ENCODE results near the gene MYCBPAP.

Gene MYCBPAP

DNA sequence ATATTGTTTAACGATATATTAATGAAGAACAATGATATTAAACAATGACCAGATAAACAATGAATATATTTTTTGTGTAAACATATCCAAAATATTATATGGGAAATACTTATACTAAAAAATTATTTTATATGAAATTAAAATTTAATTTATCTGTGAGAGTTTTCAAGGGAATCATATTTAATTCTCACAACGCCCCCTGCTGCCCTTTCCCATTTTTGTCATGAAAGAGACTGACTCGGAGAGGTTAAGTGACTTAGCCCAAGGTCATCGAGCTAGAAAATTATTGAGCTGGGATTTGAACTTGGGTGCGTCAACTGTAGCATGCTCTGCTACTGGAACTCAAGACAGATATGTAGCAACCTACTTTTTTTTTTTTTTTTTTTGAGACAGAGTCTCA, 7.2 kb upstream of the MYCBPAP start:
- no peak overlapping the region for H3K4me3 ChIP-seq (ENCODE audit: low read length)
- no peaks in the 10 kb centered on the region for H3K27me3 ChIP-seq (ENCODE audit: control insufficient read depth, insufficient read depth, low read length)
- no peaks in the 10 kb centered on the region for H3K36me3 ChIP-seq (ENCODE audit: control insufficient read depth, insufficient read depth, low read length)
- no peak overlapping the region for H3K27ac ChIP-seq (ENCODE audit: low read depth, low read length)
- H3K9ac ChIP-seq (ENCODE audit: low read length) = no peak overlapping the region
- H3K4me1 ChIP-seq (ENCODE audit: control insufficient read depth, insufficient read depth, low read length) = no peaks in the 10 kb centered on the region

DNA sequence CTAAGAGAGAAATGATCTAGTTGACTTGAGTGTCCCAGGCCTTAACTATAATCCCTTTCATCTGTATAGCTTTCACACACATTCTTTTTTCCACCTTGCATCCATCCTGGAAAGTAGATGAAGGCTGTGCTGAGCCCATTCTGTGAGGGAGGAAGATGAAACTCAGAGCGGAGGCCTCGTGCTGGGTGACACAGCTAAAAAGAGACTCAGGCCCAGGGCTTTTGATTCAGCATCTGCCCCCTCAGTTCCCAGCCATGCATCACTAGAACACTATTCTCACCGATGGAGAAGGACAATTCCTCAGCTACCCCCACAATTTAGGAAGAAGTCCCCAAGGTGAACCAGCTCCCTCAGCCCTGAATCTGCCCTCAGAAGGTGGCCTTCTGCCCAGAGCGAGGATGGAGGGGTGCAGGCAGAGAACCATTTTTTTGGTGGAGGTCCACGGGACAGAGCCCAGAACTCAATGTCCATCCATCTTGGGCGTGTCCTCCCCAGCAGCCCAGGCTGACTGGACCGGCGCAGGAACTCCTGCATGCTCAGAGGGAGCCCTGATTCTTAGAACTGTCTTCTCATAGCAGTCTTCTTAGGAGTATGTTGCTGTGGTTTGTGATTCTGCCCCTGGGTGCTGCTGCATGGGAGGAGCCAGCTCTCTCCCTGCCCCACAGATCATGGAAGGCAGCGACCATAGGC, 5.8 kb upstream of the MYCBPAP start:
- Histone ChIP-seq H3K36me3 (ENCODE audit: control insufficient read depth, insufficient read depth, low read length) (no peaks in the 10 kb centered on the region), H3K4me1 (ENCODE audit: control insufficient read depth, insufficient read depth, low read length) (no peaks in the 10 kb centered on the region), H3K4me3 (ENCODE audit: low read length) (no peak overlapping the region), H3K27me3 (ENCODE audit: control insufficient read depth, insufficient read depth, low read length) (no peaks in the 10 kb centered on the region), H3K9ac (ENCODE audit: low read length) (no peak overlapping the region), H3K27ac (ENCODE audit: low read depth, low read length) (no peak overlapping the region)

DNA sequence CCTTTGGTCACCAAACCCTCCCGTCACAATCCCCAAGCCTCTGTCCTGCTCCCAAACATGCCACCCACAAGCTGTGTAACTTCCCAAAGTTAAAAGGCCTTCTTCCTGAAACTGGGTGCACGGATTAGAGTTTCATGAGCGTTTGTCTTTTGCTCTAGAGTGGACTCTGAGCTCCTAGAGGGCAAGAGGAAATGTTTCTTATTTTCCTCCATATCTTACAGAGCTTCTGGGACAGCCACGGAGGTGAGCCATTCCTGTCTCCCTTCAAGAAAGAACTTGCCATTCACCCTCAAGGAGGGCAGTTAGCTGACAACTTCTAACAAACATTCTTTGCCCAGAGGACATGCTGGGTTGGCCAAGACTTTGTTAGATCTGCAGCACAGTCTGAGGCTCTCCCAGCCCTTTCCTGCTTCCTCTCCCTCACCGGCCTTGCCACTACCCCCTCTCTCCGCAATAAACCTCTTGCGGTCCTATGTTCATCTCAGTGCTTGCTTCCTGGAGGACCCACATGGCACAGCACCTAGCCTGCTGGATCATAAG, 2.6 kb upstream of the MYCBPAP start:
- Histone ChIP-seq H3K36me3 (ENCODE audit: control insufficient read depth, insufficient read depth, low read length) (no peaks in the 10 kb centered on the region), H3K9ac (ENCODE audit: low read length) (no peak overlapping the region), H3K27ac (ENCODE audit: low read depth, low read length) (no peak overlapping the region), H3K4me3 (ENCODE audit: low read length) (no peak overlapping the region), H3K4me1 (ENCODE audit: control insufficient read depth, insufficient read depth, low read length) (peaks cover 5% of the 10 kb centered on the region), H3K27me3 (ENCODE audit: control insufficient read depth, insufficient read depth, low read length) (no peaks in the 10 kb centered on the region)

DNA sequence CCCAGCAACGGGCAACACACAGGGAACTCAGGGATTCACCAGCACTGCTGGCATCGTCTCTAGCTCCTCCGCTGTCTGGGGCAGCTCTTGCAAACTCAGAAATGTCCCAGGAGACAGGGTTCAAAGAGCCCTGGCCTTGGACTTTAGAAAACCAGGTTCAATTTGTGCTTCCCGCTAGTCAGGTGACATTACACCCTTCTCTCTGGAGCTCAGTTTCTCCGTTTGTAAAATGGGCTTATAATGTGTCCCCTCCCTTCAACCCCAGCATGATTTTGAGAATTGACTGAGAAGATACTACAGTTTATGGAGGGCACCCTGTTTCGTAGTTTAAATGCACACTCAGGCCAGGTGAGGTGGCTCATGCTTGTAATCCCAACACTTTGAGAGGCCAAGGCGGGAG, 1.9 kb upstream of the MYCBPAP start:
- Histone ChIP-seq H3K27ac (ENCODE audit: low read depth, low read length) (no peak overlapping the region), H3K4me1 (ENCODE audit: control insufficient read depth, insufficient read depth, low read length) (peaks cover 5% of the 10 kb centered on the region)

DNA sequence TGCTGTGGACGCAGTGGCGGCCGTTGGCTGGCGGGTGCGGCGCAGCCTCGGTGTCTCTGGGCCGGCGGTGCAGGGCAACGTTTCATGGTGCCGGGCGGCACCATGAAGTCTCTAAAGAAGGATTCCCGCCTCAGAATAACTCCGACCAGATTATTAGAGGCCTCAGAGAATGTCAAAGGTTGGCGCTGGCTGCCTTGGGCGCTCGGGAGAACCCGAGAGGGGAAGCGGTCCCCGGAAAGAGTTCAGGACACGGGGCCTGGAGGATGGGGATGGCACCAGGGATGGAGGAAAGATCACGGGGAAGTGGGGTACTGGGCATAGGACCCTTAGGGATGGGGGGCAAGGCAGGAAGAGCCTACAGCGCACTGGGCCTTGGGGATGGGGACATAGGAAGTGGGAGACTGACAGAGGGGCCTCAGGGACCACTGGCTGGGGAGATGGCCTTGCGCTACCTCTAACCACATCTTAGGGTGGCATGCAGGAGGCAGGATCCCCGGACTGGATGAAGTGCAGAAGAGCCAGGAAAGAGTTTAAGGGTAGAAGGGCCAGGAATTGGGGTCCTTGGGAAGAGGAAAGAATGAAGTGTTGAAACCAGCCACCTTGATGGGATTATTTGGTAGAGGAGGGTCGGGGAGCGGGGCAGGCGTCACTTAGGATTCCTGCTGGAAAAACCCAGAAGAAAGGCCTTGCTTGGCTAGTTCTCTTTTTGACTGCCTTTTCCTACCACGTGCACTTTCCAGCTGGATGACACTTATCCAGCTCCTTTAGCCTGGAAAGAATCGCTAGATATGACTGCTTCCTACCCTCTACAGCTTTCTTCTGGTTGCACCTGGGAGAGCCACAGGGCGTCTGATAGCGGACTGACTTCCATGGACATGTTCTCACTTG, 578 bp downstream of the MYCBPAP start:
- no peaks in the 10 kb centered on the region for H3K36me3 ChIP-seq (ENCODE audit: control insufficient read depth, insufficient read depth, low read length)
- peak overlapping the region; percentile 46 for H3K4me3 ChIP-seq (ENCODE audit: low read length)
- H3K9ac ChIP-seq (ENCODE audit: low read length) = no peak overlapping the region
- H3K27ac ChIP-seq (ENCODE audit: low read depth, low read length) = peak overlapping the region; percentile 18
- peaks cover 5% of the 10 kb centered on the region for H3K4me1 ChIP-seq (ENCODE audit: control insufficient read depth, insufficient read depth, low read length)
- H3K27me3 ChIP-seq (ENCODE audit: control insufficient read depth, insufficient read depth, low read length) = no peaks in the 10 kb centered on the region

More for the DNA sequence above, 1.9 kb upstream of the MYCBPAP start:
- no peaks in the 10 kb centered on the region for H3K27me3 ChIP-seq (ENCODE audit: control insufficient read depth, insufficient read depth, low read length)
- no peaks in the 10 kb centered on the region for H3K36me3 ChIP-seq (ENCODE audit: control insufficient read depth, insufficient read depth, low read length)
- no peak overlapping the region for H3K9ac ChIP-seq (ENCODE audit: low read length)
- H3K4me3 ChIP-seq (ENCODE audit: low read length) = no peak overlapping the region

DNA sequence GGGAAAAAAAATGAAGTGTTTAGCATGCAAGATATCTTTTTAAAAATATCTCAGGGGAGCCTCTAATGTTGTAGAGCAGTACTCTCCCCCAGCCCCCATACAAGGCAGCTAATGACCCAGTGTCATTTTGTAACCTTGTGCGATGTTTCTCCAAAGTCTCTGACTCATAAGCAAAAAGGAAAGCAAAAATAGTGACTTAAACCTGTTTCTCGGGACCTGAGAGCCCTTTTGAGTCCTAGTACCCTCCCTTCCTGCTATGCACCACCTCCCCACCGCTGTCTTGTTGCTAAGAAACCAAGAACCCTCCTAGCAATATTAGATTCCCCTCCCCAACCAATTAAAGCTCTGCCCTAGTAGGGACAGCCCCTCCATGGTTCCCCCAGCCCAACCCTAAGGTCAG, 2.8 kb downstream of the MYCBPAP start:
- Histone ChIP-seq H3K4me1 (ENCODE audit: control insufficient read depth, insufficient read depth, low read length) (peaks cover 5% of the 10 kb centered on the region), H3K9ac (ENCODE audit: low read length) (no peak overlapping the region), H3K4me3 (ENCODE audit: low read length) (no peak overlapping the region), H3K27me3 (ENCODE audit: control insufficient read depth, insufficient read depth, low read length) (no peaks in the 10 kb centered on the region), H3K36me3 (ENCODE audit: control insufficient read depth, insufficient read depth, low read length) (no peaks in the 10 kb centered on the region), H3K27ac (ENCODE audit: low read depth, low read length) (no peak overlapping the region)

DNA sequence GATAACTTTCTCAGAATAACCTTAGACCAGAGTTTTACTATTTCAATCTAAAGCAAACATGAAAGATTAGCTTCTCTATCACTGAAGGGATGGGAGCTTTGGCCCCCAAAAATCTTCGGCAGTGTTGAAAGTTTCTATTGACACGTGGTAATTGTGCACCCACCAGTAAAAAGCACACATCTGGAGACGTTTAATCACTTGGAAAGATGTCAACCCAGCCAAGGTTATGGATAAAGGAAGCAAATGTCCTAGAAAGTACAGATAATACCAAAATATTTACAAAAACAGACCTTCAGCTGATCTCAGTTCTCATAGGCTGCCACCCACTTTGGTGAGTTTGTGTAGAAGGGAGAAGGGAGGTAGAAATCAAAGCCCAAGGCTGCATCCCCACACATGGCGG, 5.3 kb downstream of the MYCBPAP start:
- Histone ChIP-seq H3K27ac (ENCODE audit: low read depth, low read length) (no peak overlapping the region), H3K4me1 (ENCODE audit: control insufficient read depth, insufficient read depth, low read length) (peaks cover 3% of the 10 kb centered on the region), H3K4me3 (ENCODE audit: low read length) (no peak overlapping the region)

DNA sequence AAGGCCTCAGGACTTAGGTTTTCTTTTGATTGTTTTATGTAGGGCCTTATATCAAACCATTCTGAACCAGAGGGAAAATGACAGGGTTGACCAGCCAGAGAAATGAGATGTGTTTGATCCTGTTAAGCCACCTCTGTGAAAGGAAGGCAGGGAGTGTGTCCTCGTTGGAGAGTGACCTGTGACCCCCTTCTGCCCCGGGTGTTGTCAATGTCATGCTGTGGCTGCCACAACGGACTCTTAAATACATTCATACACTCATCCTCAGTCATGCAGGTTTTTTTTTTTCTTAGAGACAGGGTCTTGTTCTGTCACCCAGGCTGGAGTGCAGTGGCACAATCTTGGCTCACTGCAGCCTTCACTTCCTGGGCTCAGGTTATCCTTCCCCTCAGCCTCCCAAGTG, 6.1 kb downstream of the MYCBPAP start:
- Histone ChIP-seq H3K27ac (ENCODE audit: low read depth, low read length) (no peak overlapping the region), H3K27me3 (ENCODE audit: control insufficient read depth, insufficient read depth, low read length) (no peaks in the 10 kb centered on the region), H3K36me3 (ENCODE audit: control insufficient read depth, insufficient read depth, low read length) (no peaks in the 10 kb centered on the region), H3K4me3 (ENCODE audit: low read length) (no peak overlapping the region), H3K4me1 (ENCODE audit: control insufficient read depth, insufficient read depth, low read length) (no peaks in the 10 kb centered on the region), H3K9ac (ENCODE audit: low read length) (no peak overlapping the region)

More for the DNA sequence above, 5.3 kb downstream of the MYCBPAP start:
- H3K27me3 ChIP-seq (ENCODE audit: control insufficient read depth, insufficient read depth, low read length) = no peaks in the 10 kb centered on the region
- no peaks in the 10 kb centered on the region for H3K36me3 ChIP-seq (ENCODE audit: control insufficient read depth, insufficient read depth, low read length)
- H3K9ac ChIP-seq (ENCODE audit: low read length) = no peak overlapping the region

DNA sequence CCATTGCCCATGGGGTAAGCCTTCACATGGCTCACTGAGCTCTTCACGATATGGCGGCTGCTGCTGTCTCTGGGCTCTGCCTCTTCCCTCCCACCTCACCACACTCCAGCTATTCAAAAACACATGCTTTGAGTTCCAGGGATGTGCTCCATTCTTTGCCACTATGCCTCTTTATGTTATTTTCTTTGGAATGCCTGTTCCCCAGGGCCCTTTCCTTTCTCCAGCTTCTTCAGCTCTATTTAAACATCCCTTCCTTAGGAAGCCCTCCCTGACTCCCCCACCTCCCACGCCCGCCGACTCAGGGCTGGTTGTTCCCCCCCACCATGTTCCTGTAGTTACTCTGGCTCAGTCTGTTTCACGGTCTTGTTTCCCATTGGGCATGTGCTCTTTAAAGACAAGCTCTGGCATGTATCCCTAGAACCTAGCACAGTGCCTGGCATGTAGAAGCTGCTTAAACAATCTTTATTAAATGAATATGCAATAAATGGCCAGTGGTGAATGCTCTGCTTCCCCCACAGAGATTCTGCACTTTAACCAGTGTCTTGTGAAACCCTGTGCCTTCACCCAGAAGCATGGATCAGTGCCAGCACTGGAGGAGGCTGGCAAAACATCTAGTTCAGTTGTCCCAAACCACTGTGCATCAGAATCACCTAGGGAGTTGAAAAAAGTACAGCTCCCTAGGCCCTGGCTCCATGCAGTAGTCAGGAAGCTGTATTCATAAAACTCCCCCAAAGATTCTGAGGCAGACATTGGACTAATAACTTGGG, 6.9 kb downstream of the MYCBPAP start:
- H3K9ac ChIP-seq (ENCODE audit: low read length) = no peak overlapping the region
- H3K27me3 ChIP-seq (ENCODE audit: control insufficient read depth, insufficient read depth, low read length) = no peaks in the 10 kb centered on the region
- H3K27ac ChIP-seq (ENCODE audit: low read depth, low read length) = no peak overlapping the region
- H3K4me1 ChIP-seq (ENCODE audit: control insufficient read depth, insufficient read depth, low read length) = no peaks in the 10 kb centered on the region
- H3K4me3 ChIP-seq (ENCODE audit: low read length) = no peak overlapping the region
- H3K36me3 ChIP-seq (ENCODE audit: control insufficient read depth, insufficient read depth, low read length) = no peaks in the 10 kb centered on the region

DNA sequence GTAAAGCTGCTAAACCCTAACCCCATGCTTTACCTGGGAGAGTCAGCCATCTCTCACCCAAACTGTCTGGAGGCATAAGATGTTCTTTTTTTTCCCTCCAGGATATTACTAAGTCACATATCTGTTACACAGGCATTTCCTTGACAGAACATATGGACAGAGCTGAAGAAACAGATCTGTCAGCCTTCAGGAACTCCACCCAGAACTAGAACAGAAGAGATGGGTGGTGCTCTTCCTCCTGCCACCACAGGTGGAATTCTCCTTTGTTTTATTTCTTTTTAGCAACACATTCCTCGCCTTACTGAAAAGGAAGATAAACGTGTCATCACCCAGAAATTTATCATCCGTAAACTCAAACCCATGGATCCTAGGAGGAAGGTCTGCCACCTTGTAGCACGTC, 8.8 kb downstream of the MYCBPAP start:
- no peak overlapping the region for H3K4me3 ChIP-seq (ENCODE audit: low read length)
- H3K9ac ChIP-seq (ENCODE audit: low read length) = no peak overlapping the region
- no peaks in the 10 kb centered on the region for H3K4me1 ChIP-seq (ENCODE audit: control insufficient read depth, insufficient read depth, low read length)
- H3K36me3 ChIP-seq (ENCODE audit: control insufficient read depth, insufficient read depth, low read length) = no peaks in the 10 kb centered on the region
- no peak overlapping the region for H3K27ac ChIP-seq (ENCODE audit: low read depth, low read length)
- no peaks in the 10 kb centered on the region for H3K27me3 ChIP-seq (ENCODE audit: control insufficient read depth, insufficient read depth, low read length)

DNA sequence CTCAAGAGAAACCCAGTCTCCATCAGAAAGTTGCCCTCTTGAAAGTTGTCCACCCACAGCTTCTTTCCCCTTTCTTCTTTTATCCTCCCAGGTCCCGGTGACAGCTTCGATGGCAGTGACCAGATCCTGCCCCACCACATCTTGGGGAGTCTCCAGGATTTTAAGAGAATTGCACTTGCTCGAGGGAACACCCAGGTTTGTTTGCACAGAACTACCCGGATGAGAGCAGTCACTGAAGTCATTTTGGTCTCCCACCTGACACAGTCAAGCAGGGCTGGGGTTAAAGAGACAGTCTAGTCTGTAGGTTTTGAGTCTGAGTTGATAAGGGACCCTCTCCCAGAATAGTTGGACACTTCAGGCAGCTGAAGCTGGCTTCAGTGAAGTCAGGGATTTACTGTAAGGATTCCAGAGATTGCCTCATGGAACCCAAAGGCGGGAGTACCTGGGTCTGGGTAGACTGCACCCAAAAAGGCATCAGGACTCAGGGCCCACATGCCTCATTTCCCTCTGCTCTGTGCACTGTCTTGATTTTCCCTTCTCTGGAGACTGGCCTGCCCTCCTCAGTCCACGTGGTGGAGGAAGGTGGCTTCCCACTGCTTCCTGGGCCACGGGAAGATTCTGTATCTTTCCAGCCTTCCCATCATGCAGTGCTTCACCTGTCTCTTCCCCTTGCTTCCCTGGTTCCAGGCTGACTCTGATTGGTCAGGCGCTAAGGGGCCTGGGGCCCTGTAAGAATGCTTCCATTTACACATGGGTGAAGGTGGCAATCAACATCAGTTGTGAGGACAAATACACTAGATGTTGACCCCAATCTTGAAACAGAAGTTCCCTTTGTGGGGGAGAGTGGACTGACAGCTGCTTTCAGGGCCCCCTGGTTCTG, 9.5 kb downstream of the MYCBPAP start:
- H3K9ac ChIP-seq (ENCODE audit: low read length) = no peak overlapping the region
- no peaks in the 10 kb centered on the region for H3K27me3 ChIP-seq (ENCODE audit: control insufficient read depth, insufficient read depth, low read length)
- H3K4me3 ChIP-seq (ENCODE audit: low read length) = no peak overlapping the region
- no peaks in the 10 kb centered on the region for H3K4me1 ChIP-seq (ENCODE audit: control insufficient read depth, insufficient read depth, low read length)
- H3K36me3 ChIP-seq (ENCODE audit: control insufficient read depth, insufficient read depth, low read length) = no peaks in the 10 kb centered on the region
- no peak overlapping the region for H3K27ac ChIP-seq (ENCODE audit: low read depth, low read length)
